ENCODE measurements around the gene TMEM74B. TPM values are rescaled to one million over a fixed set of nuclear protein-coding genes. Genes with fewer than 3 reads are reported as not detected.
A peak's percentile ranks its signal among the peaks of the same experiment; 100 is the strongest.

The TMEM74B gene
- total and polyA plus RNA-seq, 9 of the 15 experiments (the other 6 are each of a cell fraction or from before 2014, with no cell fraction given) = 0.24 to 19.0 (median 7.5) TPM

GRCh38 chr20:1202762-1203504 lies 18.2 kb upstream of the TMEM74B start, which contains the start of gene C20orf202:
Gene C20orf202 (plus strand): TSS chr20:1203454. CDS start chr20:1203586, 132 bp downstream.
- Histone ChIP-seq H3K4me3 (no peak within 1 kb of the TSS), H3K9me3 (replicated peaks; ENCODE audit: control insufficient read depth, insufficient read depth, low read depth, low read length) (no peaks in the 10 kb centered on the region), H3K4me1 (replicated peaks in 1 of 2; ENCODE audit: control insufficient read depth in 2 of 2, insufficient read depth in 2 of 2, low read length in 2 of 2) (peaks cover 4% of the 10 kb centered on the region in 2 experiments; a peak in 2 of 5 replicates), H3K27me3 (ENCODE audit: control insufficient read depth in 2 of 2, insufficient read depth in 2 of 2, low read length in 2 of 2) (no peaks in the 10 kb centered on the region), H3K27ac (ENCODE audit: extremely low read depth, low read depth, low read length) (no peak within 1 kb of the TSS), H3K9me1 (ENCODE audit: control insufficient read depth, insufficient read depth, low read length) (no peaks in the 10 kb centered on the region), H2AFZ (ENCODE audit: low read depth, low read length) (0 out of 2 replicates have a peak within 1 kb of the TSS, but pooled peaks have one; percentile 31), H4K20me1 (replicated peaks; ENCODE audit: control insufficient read depth, insufficient read depth, low read length) (no peaks in the 10 kb centered on the region), H3K4me2 (ENCODE audit: insufficient read depth, low read length) (no peak within 1 kb of the TSS), H3K36me3 (ENCODE audit: control insufficient read depth, insufficient read depth, low read length) (no peaks in the 10 kb centered on the region), H3K9ac (ENCODE audit: insufficient read depth in 1 of 2, low read depth in 2 of 2, low read length in 2 of 2) (no peak within 1 kb of the TSS; a peak in 1 of 4 replicates), H3K79me2 (ENCODE audit: control insufficient read depth, insufficient read depth, low read length) (no peaks in the 10 kb centered on the region)
- no TSS peak for BruUV-seq (replicated peaks)
- intact Hi-C loops (cut with micrococcal nuclease) = no loop called here
- 35% methylated on average over 4 of the region's 5 CpGs for WGBS (ENCODE audit: insufficient coverage, low coverage, missing lambda C conversion rate)
- ChIA-PET CTCF (ENCODE audit: low intra/inter-chr PET ratio) (no interaction called here), POLR2A (interaction anchor here (0.5 to 1.2 kb wide), 3 partner anchors 8 to 27 kb away, joined by 3 read pairs; no protein-coding TSS in a partner anchor)
- ATAC-seq = no peak
- FAIRE-seq = no peak
- no peak for DNase-seq (ENCODE audit: extremely low read depth in 1 of 4, low spot score in 3 of 4)
- TF ChIP-seq NUFIP1 (IDR thresholded peaks at IDR 0.05; ENCODE audit: partially characterized antibody) = no peak
- 0 out of 2 replicates have a peak, but pooled peaks have one; percentile 15 for TF ChIP-seq USF2 (CRISPR knock-in tag; IDR thresholded peaks at IDR 0.05)
- in situ Hi-C loops (cut with MboI) = no loop called here

- in situ Hi-C loops (cut with MboI) (loop anchor here (10.0 kb wide), 1 partner anchor 385 kb away; no protein-coding TSS in a partner anchor), intact Hi-C loops (cut with micrococcal nuclease) (no loop called here)
- POLR2A ChIA-PET = no interaction called here
- Histone ChIP-seq H3K79me2 (ENCODE audit: control insufficient read depth, insufficient read depth, low read length) (no peaks in the 10 kb centered on the region), H3K4me2 (ENCODE audit: insufficient read depth, low read length) (no peak overlapping the region), H3K27me3 (ENCODE audit: control insufficient read depth in 2 of 2, insufficient read depth in 2 of 2, low read length in 2 of 2) (no peaks in the 10 kb centered on the region), H3K9me3 (replicated peaks; ENCODE audit: control insufficient read depth, insufficient read depth, low read depth, low read length) (no peaks in the 10 kb centered on the region), H3K4me3 (no peak overlapping the region), H4K20me1 (replicated peaks; ENCODE audit: control insufficient read depth, insufficient read depth, low read length) (no peaks in the 10 kb centered on the region), H3K27ac (ENCODE audit: extremely low read depth, low read depth, low read length) (no peak overlapping the region), H3K9me1 (ENCODE audit: control insufficient read depth, insufficient read depth, low read length) (no peaks in the 10 kb centered on the region), H2AFZ (ENCODE audit: low read depth, low read length) (peak overlapping the region; percentile 55; the same call in 1 of the 2 replicates), H3K9ac (ENCODE audit: insufficient read depth in 1 of 2, low read depth in 2 of 2, low read length in 2 of 2) (no peak overlapping the region), H3K36me3 (ENCODE audit: control insufficient read depth, insufficient read depth, low read length) (no peaks in the 10 kb centered on the region), H3K4me1 (replicated peaks in 1 of 2; ENCODE audit: control insufficient read depth in 2 of 2, insufficient read depth in 2 of 2, low read length in 2 of 2) (peaks cover 0 to 4% of the 10 kb centered on the region in 2 experiments; a peak in 1 of 5 replicates)
- BruUV-seq (replicated peaks) = no TSS peak
- CTCF ChIA-PET (ENCODE audit: low intra/inter-chr PET ratio) = no interaction called here
- DNase-seq (ENCODE audit: extremely low read depth in 1 of 4, low spot score in 3 of 4) = no peak
- 90% methylated on average over 1 of the region's 1 CpG for WGBS (ENCODE audit: insufficient coverage, low coverage, missing lambda C conversion rate)
- FAIRE-seq = no peak
- ATAC-seq = no peak
- TF ChIP-seq MECOM (CRISPR knock-in tag; IDR thresholded peaks at IDR 0.05) (no peak), NCOA2 (IDR thresholded peaks at IDR 0.05; ENCODE audit: partially characterized antibody in 2 of 2) (no peak), FOXP4 (CRISPR knock-in tag; IDR thresholded peaks at IDR 0.05; ENCODE audit: borderline replicate concordance) (no peak), GABPB1 (CRISPR knock-in tag; IDR thresholded peaks at IDR 0.05) (no peak), PRDM10 (IDR thresholded peaks at IDR 0.05; ENCODE audit: partially characterized antibody) (no peak)
These were observed 15.2 kb upstream of the TMEM74B start for GRCh38 chr20:1199964-1200363.

Measured in K562 (cell line).